NOMO-1 treated with dmso at 0.1 percent for 144 hours (cell line): ENCODE measurements around the gene TGM5.
"Not testable (repeated sequence)": the region's sequence is repeated elsewhere in the genome, so short reads cannot be mapped to it uniquely, and the experiment has no call there.

Source experiments
- DNase-seq: peaks from one replicate; lab custom pipeline; 2025; ENCODE audit not compliant: unreplicated experiment; lab: John Stamatoyannopoulos, UW

Gene TGM5

GRCh38 chr15:43275740-43276562 lies 9.2 kb upstream of the TGM5 start:
- no peak for DNase-seq

GRCh38 chr15:43274136-43274535 lies 7.4 kb upstream of the TGM5 start:
- no peak for DNase-seq

GRCh38 chr15:43273243-43273642 lies 6.5 kb upstream of the TGM5 start:
- no peak for DNase-seq

GRCh38 chr15:43271908-43272307 lies 5.2 kb upstream of the TGM5 start:
- not testable (repeated sequence) for DNase-seq

DNA sequence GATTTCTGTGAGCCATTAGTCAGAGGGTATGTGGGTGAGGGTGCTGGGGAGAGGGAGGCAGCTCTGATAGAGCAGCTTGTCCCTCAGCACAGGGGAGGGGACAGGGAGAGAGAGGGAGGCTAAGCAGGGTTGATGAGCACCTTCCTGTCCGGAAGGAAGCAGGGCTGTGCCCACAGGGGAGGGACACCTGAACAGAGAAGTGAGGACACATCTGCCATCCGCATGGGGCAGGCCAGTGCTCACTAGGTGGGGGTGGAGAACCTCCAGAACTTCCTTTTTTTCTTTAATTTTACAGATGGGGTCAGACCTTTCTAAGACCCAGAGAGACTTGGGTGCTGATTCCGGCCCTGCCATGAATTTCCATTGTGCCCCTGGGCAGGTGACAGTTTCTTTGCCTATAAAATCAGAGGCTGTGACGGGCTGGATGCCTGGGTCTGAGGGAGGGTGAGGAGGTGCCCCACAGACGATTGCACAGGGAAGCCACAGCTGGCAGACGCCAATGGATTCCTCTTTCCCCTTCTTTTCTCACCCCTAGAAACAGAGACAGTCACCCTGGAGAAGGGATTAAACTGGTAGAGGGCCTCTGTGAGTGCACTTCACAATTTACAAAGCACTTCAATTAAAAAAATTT lies 4.1 kb upstream of the TGM5 start:
- peak; percentile 86 for DNase-seq

DNA sequence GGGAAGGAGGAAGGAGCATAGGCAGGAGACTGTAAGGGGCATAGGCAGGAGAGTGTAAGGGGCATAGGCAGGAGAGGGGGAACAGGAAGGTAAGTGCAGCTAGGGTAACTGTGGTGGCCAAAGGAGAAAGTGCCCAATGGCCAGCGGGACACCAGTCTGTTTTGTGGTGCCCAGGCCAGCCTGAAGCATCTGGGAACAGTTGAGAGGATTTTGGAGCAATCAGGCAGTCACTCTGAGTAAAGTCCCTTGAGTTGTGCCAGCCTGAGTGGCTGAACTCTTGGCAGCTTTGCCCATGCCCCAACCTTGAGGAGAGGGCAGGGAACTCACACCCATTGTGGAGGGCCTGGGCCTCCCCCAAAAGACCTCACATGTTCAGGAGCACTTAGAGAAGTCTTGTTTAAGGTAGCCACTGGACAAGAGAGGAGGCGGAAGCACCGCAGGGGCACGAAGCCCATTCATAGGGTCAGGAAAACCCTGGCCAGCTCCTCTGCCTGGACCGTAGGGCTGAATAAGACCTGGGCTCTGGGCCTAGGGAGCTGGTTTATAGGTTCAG lies 3.5 kb upstream of the TGM5 start:
- DNase-seq: no peak

DNA sequence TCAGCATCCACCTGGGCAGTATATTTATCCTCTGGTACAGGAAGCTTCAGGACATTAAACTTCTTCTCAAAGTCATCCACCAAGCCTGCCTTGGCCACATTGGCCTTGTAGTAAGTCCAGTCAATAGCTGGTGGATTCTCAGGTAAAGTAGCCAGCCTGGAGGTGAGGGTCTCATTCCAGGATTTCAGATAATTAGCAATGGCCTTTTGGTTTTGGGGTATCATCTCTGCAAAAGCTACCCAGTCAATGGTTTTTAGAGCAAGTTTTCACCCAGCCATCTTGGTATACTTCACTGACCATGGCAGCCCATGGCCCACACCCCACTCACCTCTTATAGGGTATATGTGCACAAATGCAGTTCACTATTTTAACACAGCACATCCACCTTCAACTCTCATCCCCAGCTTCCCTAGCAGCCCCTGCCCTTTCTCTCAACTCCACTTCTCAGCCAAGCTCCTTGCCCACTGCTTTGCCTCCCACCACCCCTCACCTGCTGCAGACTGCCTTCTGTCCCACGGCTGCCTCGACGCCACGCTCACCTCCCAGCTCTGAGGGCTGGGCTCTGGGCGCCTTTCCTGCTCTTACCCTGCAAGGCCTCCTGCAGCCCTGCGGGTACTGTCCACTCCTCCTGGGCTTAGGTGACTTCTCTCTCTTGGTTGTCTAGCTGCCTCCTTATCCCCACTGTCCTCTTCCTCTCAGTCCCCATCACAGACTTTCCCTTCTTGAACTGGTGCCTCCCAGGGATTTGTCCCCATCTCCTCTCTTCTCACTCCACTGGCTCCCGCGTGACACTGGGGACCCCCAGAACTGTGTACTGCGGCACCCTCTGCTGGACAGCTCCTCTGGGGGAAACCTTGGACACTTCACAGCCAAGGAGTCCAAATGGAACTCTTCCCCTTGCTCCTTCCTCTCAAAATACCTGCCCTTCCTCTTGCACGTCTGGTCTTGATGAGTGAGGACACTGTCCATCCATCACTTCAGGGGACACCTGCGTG lies 1.7 kb upstream of the TGM5 start:
- DNase-seq: peak; percentile 39

- DNase-seq: no peak
Measured at GRCh38 chr15:43267439-43267838, 711 bp upstream of the TGM5 start.

DNA sequence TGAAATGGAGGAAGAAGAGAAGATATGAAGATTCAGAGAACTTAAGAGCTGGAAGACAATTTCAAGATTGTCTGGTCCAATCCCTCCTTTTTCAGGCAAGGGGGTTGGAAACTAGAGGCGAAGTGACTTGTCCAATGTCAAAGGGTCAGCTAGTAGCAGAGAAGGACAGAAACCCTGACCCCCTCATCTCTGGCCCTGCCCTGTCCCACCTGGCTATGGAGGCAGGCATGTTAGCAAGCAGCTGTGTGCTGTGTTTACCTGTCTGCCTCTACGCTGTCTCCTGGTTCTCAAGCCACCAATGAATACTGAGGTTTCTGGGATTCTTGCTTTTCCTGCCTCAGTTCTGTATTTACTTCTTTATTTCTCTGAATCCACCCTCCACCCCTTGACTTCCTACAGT lies 342 bp downstream of the TGM5 start:
- DNase-seq: no peak

GRCh38 chr15:43260011-43260615 lies 6.6 kb downstream of the TGM5 start:
- DNase-seq: no peak

GRCh38 chr15:43258781-43259180 lies 7.9 kb downstream of the TGM5 start:
- DNase-seq: no peak

- no peak for DNase-seq
Measured at GRCh38 chr15:43256341-43256740, 10.4 kb downstream of the TGM5 start.

DNA sequence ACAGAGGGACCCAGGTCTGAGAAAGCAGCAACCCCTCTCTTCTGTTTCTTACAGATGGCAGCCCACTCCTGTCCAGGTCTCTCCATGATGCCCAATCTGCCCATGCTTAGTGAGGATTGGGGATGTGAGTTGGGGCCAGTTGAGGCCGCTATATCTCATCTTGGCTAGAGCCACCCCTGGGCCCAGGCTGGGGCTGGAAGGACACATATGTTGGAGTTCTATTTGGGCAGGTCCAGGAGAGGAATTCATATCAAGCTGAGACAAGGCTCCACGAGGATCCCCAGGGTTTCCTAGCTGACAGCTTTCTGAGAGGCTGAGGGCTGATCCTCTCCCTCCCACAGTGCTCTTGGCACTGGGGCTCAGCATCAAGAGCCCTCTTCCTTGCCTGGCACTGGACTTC lies 11.4 kb downstream of the TGM5 start:
- DNase-seq: no peak

GRCh38 chr15:43253431-43254403 lies 13.0 kb downstream of the TGM5 start:
- no peak for DNase-seq

- DNase-seq: no peak
Measured at GRCh38 chr15:43251871-43252250, 14.9 kb downstream of the TGM5 start.

- no peak for DNase-seq
Measured at GRCh38 chr15:43251185-43251870, 15.4 kb downstream of the TGM5 start.

- no peak for DNase-seq
Measured at GRCh38 chr15:43250785-43251184, 15.9 kb downstream of the TGM5 start.

GRCh38 chr15:43249699-43250203 lies 17.0 kb downstream of the TGM5 start:
- peak; percentile 96 for DNase-seq

DNA sequence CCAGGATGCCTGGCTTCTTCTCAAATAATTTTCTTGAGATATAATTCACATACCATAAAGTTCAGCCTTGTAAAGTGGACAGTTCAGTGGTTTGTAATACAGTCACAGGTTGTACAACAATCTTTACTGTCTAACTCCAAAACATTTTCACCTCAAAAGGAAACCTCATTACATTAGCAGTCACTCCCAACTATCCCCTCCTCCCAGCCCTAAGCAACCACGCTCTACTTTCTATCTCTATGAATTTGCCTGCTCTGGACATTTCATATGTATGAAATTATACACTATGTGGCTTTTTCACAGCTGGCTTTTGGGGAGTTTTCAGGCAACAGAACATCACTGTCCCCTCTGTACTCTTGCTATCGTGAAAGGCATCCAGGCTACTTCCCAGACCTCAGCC lies 17.5 kb downstream of the TGM5 start:
- no peak for DNase-seq
